GM21717 (cell line): ENCODE data around the gene SAPCD2.
A peak's percentile ranks its signal among the peaks of the same experiment; 100 is the strongest.

Experiments used
- ATAC-seq: cut with Tn5 transposase; IDR thresholded peaks from one replicate; pipeline ENCODE4 v1.9.1; 2021; ENCODE audit warnings: mild to moderate bottlenecking, moderate library complexity; ENCODE audit not compliant: unreplicated experiment

Gene SAPCD2

DNA sequence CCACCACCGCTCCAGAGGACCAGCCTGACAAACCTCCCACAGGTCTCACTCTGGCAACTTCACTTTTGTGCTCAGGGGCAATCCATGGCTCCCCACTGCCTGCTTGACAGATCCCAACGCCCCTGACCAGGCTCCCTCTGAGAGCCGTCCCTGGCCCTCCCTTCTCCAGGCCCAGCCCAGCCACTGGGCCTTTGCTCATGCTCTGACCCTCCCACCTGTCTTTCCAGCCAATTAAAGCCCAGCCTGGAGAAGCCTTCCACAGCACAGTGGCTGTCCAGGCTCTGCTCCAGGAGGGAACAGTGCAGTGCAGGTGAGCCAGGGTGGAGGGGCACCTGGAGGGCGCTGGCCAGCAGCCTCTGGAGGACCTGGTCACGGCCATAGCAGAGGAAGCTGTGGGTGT lies 19.8 kb downstream of the SAPCD2 start:
- ATAC-seq, result no peak

DNA sequence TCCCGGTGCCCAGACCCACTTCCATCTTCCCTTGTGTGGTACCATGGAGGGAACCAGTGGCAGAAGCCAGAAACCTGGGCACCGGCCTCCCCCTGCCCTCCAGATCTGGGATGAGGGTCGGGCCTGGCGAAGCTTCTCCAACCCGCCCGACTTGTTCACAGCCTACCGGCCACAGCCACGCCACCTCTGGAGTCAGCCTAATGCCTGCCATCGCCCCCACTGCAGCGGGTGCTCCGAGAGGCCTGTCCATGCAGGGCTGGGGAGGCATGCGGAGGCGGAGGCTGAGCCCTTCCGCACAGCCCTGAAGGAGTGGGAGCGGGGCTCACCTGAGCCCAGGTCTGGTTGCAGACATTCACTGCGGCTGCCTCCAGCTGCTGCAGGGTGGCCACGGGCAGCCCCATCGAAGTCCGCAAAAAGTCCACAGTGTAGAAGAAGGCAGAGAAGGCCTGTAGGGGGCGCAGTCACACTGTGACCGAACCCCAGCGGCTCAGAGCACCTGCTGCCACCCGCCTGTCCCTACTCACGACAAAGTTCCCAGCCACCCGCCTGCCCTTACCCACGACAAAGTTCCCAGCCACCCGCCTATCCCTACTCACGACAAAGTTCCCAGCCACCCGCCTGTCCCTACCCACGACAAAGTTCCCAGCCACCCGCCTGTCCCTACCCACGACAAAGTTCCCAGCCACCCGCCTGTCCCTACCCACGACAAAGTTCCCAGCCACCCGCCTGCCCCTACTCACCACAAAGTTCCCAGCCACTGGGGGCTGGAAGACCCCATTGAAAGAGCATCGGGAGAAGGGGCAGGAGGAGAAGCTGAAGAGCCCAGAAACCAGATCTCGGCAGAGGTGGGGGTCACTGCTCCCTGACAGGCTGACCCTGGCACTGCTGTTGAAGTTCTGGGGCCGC lies 20.6 kb downstream of the SAPCD2 start:
- ATAC-seq, result no peak

DNA sequence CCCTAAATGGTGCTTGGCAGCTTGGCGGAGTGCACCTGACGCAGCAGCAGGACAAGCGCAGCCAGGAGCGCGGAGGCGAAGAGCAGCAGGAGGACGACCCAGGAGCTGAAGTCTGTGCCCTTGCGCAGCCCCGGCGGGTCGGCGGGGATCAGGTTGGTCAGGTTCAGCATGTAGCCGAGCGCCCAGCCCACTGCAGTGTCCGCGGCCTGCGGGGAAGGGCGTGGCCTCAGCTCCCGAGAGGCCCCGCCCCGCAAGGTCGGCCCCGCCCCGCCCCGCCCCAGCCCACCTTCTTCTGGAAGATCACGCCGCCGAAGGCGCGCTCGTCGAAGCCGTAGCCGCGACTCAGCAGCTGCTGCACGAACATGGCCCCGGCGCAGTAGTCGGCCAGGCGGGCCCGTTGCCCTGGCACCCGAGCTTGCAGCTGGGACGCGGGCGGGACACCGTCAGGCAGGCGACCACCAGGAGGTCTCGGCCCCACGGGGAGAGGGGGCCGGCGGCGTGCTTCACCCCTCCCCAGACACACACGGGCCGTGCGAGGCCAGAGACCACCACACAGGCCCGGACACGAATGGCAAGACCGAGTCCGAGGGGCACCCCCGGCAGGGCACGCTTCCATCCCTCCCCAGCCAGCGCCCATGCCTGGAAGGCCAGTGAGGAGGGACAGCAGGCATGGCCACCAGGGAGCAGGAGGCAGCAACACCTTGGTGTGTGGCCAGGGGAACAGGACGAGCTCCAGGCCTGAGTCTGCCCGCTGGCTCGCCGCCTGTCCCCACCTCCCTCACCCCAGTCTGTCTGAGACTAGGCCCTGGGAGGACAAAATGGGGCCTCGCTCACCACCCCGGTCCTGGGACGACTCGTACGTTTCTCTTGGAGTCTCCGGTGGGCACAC lies 21.5 kb downstream of the SAPCD2 start:
- no peak for ATAC-seq

DNA sequence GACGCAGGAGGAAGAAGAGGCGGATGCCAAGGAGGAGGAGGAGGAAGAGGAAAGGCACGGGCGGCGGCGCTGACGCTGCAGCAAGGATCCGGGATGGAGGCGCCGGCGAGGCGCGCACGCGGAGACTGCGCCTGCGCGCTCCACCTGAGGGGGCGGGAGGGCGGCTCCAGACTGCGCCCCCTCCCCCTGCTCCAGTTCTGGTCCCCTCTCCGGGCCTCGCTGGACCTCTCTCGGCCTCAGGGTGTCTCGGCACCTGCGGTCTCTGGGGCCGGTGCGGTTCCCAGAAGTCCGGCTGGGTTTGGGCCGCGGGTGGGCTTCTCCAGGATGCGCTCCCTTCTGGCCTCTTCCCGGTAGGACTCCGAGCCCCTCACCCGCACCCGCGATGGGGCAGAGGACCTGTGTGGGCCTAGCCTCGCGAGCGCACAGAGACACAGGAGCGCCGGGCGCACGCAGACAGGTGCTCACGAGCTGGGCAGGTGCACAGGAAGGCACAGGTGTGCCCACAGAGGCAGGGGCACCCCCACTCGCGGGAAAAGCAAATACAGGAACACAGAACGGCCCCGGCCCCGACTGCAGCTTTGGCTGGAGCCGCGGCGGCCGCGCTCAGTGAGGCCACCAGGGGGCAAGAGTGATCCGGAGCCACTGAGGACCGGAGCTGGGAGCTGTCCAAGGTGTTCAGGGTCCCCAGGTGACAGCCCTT lies 24.1 kb downstream of the SAPCD2 start, which contains the start of gene NPDC1:
Gene NPDC1 (minus strand): TSS at position 90 of the 700 bp plus-strand sequence. CDS start 188 bp downstream, outside the sequence.
- ATAC-seq, result no peak

DNA sequence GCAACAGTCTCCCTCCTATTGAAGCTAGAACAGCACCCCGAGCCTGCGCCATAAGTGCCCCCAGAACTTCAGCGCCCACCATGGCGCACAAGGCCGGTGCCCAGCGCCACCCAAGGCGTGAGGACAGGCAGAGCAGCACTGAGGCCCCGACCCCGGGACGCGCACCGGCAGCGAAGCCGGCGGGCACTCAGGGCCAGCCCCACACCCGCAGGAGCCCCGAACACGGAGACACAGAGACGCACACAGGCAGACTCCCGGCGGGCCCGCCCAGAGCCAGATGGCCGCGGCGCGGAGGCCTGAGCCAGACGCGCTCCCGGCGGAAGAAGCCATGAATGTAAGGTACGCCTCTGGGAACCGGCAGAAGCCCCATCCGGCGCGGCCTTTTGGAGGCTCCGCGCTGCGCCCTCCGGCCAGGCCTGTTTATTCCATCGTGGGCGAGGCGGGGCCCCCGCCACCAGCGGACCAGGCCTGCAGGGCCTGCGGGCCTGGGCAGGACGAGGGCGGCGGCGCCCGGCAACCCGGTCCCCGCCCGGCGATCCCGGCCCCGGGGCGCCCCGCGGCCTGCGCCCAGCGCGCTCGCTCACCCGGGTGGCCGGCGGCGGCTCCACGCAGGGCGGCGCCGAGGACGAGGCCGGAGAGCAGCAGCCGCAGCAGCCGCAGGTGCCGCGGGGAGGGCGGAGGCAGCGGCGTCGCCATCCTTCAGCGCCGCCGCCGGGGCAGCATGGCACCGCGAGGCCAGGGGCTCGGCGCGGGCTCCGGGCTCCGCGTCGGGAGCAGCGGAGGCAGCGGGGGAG lies 24.9 kb downstream of the SAPCD2 start:
- ATAC-seq, result no peak

DNA sequence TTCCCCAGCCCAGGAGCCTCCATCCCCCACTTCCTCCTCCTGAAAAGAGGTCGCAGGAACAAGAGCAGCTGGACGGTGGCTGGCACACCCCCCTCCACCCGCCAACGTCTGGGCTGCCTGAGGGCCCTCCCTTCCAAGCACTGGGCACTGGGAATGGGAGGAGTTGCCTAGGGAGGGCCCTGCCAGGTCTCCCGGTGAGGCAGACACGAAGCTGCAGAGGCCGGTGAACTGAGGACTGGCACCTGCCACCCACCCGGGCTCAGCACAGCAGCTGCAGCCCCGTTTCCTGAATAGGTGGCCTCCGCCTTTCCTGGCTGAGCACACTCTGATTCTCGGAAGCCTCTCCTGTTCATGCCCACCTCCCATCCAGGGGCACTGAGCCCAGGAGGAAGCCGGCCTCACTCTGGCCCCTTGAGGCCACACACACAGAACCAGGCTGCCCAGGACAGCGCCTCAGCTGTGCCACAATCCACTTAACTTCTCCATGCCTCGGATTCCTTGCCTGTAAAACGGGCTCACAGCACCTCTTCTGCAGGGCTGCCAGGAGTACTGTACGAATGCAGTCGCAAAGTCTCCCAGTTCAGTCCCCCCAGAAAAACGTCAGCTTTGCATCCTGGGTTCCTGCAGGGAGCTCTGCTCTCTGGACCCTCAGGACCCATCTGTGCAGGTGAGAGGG lies 25.7 kb downstream of the SAPCD2 start:
- ATAC-seq, result no peak

DNA sequence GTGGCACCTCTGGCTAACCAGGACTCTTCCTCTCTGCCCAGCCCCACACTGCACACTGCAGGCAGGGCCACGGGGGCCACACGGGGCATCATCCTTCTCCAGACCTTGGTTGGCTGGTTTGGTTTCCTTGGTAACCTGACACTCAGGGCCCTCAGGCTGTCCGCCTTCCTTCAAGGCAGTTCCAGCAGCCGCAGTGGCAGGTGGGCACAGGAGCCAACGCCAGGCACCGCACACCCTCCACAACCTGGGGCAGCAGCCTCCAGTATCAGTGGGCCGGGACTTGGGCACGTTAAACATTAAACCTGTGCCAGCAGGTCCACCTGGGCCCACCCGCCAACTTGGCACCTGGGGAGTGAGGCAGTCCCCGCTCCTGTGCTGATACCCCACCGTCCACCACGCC lies 26.3 kb downstream of the SAPCD2 start:
- ATAC-seq, result no peak

DNA sequence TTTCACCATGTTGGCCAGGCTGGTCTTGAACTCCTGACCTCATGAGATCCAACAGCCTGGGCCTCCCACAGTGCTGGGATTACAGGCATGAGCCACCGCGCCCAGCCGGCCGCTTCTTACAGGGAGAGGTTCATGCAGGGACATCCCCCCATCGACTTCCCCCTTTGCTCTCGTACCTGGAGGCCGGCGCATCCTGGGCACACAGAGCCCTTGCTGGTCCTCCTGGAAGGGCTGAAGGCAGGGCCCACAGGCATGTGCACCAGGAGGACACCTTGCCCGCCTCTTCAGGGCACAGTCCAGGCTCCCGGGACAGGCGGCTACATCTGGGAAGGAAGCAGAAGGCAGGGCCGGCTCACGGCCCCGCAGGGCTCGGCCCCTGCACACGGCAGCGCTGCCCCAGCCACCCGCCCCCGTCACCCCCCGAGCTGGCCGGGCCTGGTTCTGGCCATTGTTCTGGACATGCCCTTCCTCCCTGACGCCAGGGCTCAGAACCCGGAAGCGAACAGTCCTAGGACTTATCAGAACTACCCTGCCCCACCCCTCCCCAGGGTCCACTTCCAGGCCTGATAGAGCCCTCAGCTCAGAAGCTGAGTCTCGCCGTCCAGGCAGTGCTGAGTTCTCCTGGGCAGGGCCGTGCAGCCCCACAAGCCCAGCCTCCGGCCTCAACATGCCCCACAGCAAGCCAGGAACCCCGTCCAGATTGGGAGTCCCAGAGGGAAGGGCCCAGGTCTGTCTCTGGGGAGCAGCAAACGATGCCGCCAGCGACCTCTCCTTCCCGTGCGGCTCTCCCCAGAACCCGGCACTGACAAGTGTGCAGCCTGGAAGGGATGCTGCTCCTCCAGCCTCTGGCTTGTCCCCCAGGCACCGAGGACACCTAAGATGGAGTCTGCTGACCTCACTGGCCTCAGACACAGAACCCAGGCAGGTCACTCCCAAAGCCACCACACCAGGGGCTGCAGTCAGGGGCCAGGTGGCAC lies 27.3 kb downstream of the SAPCD2 start:
- no peak for ATAC-seq

DNA sequence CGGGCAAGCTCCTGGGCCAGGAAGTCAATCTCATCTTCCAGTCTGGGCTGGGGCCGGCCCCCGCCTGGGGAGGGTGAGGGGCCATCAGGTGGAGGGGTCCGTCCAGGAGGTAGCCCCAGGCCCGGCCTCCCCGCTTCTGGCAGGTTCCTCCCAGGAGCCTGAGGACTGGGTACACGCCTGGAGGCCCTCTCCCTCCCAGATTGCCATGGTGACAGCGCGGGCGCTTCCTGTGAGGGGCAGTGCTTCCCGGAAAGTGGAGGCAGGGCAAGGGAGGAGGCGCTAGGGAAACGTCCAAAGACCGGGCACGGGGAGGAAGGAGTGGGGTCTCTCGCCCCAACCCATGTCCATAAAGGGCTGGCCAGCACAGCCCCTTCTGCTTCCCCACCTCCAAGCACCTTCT lies 29.2 kb downstream of the SAPCD2 start:
- no peak for ATAC-seq

DNA sequence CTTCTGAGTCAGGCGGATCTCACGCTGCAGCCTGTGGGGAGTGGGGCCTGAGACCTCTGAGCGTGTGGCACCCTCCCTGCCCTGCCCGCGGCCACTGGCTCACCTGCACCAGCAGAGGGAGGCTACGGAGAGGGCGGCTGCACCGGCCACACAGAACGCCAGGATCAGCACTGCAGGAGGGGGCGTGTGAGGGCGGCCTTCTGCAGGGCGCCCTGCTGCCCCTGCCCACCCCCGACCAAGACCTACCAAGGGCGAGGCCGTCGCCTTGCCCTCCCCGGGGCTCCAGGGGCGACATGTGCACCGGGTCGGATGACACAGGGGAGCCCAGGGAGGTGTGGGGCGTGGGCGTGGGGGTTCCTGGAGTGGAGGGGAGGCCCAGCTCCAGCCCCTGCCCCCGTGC lies 29.8 kb downstream of the SAPCD2 start:
- ATAC-seq, result no peak

DNA sequence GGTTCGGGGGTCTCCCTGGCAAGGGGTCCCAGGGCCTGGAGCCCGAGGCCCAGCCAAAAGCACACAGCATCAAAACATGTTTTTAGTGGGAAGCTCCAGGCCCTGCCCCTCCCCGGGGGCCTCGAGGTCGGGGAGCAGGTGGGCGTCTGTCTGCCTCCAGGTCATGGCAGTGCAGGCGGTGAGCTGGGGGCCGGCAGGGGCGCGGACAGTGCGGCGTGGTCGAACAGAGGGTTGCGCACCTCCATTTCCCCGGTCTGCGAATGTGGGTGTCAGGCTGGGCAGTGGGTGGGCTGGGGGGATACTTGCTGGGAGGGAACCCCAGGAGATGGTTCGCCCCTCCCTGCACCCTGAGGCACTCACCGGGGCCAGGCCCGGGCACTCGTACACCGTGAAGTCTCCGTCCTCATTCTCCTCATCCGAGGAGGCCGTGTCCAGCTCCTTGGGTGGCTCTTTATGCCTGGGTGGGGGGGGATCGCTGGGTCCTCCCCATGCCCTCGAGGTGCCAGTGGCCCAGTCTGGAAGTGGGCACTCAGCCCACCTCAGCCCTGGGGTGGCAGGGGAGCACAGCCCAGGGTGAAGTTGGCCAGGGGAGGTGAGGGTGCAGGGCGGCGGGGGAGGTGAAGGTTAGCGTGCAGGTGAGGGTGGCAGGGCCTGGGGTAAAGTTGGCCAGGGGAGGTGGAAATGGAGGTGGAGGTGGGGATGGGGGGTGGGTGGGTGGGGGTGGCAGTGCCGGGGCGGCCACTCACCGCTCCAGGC lies 30.6 kb downstream of the SAPCD2 start:
- no peak for ATAC-seq

DNA sequence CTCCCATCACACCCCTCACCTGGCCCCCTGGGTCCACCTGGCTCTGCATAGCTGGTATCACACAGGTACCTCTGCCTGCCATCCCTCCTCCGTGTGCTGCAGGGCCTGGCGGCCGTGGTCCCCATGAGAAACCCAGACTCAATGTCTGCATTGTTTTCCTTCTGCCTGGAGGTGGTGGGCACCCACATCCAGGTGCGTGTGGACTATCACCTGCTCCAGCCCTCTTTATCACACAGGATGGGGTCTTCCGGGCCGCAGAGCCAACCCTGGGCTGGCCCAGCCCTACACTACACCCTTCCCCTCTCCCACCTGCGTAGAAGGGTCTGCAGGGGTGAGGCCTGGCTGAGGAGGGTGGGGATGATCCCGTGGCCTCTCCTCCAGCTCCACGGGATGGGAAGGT lies 31.4 kb downstream of the SAPCD2 start:
- ATAC-seq, result no peak

DNA sequence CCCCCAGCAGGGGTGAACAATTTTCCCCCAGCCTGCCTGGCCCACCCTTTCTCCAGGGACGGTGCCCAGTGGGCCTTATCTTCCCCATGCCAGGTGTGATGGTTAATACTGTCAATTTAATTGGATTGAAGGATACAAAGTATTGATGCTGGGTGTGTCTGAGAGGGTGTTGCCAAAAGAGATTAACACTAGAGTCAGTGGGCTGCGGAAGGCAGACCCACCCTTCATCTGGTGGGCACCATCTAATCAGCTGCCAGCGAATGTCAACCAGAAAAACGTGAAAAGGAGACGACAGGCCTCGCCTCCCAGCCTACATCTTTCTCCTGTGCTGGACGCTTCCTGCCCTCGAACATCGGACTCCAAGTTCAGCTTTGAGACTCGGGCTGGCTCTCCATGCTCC lies 32.9 kb downstream of the SAPCD2 start:
- no peak for ATAC-seq

DNA sequence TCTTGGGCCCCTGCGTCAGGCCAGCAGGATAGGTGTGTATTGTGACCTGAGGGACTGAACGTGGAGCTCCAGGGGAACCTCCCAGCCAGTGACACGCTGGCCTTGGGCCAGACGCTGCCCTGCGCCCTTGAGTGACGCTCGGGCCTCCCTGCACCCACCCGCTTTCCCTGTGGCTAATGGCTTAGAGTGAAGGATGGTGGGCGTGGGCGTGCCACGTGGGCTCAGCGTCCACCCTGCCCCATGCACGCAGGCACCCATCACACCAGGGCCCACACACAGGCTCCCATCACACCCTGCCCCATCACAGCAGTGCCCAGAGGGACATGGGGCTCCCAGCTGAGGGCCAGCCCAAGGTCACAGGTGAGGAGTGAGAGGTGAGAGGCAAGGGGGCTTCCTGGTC lies 33.3 kb downstream of the SAPCD2 start:
- ATAC-seq, result no peak

DNA sequence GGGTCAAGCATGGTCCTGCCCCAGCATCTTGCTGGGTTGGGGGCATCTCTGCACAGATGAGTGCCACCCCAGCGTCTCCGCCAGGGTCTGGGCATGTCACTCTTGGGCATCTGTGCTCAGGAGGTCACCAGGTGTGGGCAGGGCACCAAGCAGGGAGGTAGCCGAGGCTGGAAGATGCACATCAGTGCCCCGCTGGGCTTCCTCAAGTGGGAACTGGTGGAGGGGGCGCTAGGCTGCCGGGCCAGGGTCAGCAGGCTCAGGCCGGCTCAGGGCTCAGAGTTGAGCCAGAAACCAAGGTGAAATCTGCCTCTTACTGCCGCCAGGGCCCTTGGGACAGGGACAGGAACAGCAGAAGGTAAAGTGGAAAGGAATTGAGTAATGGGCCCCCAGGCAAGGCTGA lies 34.4 kb downstream of the SAPCD2 start:
- ATAC-seq, result no peak

DNA sequence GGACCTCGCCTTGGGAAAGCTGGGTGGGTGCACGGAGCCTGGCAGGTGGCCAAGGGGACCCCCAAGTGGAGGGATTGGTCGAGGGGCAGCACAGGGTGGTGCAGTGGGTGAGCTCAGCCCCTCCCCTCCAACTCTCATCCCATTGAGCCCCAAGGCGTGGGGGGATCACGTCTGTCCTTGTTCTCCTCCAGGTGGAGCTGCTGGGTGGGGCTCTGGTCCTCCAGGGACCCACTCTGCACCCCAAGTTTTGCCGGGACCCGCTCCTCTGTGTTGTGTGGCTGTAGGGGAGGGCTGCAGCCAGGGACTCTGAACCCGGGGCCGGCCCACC lies 34.9 kb downstream of the SAPCD2 start:
- ATAC-seq, result no peak

DNA sequence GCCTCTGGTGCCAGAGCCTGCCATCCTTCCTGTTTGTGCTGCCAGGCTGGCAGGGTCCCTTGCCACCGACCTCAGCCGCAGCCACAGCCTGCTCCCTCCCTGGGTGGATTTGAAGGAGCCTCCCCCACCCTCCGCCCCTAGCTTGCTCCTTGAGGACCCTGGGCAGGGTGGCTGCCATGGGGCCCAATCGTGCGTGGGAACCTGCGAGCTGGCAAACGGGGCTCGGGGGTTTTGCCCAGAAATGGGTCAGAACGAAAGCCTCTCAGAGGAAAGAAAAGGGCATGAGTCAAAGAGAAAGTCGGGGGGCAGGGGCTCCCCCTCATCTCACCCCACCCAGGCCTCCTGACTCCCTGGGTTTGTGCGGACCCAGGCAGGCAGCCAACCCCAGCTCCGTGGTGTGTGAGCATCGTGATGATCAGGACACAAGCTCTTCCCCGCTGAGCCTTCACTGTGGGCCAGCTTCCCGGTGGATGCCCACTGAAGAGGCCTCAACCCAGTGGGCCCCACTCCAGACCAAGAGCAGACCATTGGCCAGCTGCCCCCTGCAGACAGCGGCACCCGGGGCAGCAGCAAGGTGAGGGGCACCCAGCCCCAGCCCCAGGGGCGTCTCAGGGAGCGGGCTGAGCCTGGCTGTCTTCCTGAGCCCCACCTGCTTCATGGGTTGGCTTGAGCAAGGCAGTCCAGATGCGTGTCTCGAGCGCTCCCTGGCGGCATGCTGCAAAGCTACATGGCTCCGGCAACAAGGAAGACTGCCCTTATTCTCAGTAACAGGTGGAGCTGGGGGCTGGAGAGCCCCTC lies 35.4 kb downstream of the SAPCD2 start:
- peak; percentile 54 for ATAC-seq
